ENCODE measurements around the gene ART3. TPM values are rescaled to one million over a fixed set of nuclear protein-coding genes. Genes with fewer than 3 reads are reported as not detected.

ART3 gene
- total RNA-seq, 1 donor from 2014 or later: under 0.01 TPM

GRCh38 chr4:76061982-76062381, 12.5 kb upstream of the ART3 start:
- DNase-seq (ENCODE audit: low read depth): no peak
- H3K27me3 ChIP-seq (ENCODE audit: control insufficient read depth, insufficient read depth, low read length): no peaks in the 10 kb centered on the region
- no peak for FAIRE-seq
- no peaks in the 10 kb centered on the region for H3K36me3 ChIP-seq (ENCODE audit: control insufficient read depth, insufficient read depth, low read length)
- TF ChIP-seq CTCF (IDR thresholded peaks at IDR 0.05; ENCODE audit: insufficient read depth, low read length, severe bottlenecking): no peak
- no peak overlapping the region for H3K4me3 ChIP-seq (ENCODE audit: low read depth, low read length)

- Histone ChIP-seq H3K27me3 (ENCODE audit: control insufficient read depth, insufficient read depth, low read length) (no peaks in the 10 kb centered on the region), H3K36me3 (ENCODE audit: control insufficient read depth, insufficient read depth, low read length) (no peaks in the 10 kb centered on the region), H3K4me3 (ENCODE audit: low read depth, low read length) (no peak overlapping the region)
- FAIRE-seq (no peak), DNase-seq (ENCODE audit: low read depth) (no peak)
- TF ChIP-seq CTCF (IDR thresholded peaks at IDR 0.05; ENCODE audit: insufficient read depth, low read length, severe bottlenecking): no peak
These were observed 8.0 kb upstream of the ART3 start for GRCh38 chr4:76066546-76066945.

- Histone ChIP-seq H3K4me3 (ENCODE audit: low read depth, low read length) (no peak overlapping the region), H3K36me3 (ENCODE audit: control insufficient read depth, insufficient read depth, low read length) (no peaks in the 10 kb centered on the region), H3K27me3 (ENCODE audit: control insufficient read depth, insufficient read depth, low read length) (no peaks in the 10 kb centered on the region)
- DNase-seq (ENCODE audit: low read depth) (peak; percentile 66), FAIRE-seq (no peak)
- peak; percentile 74 for TF ChIP-seq CTCF (IDR thresholded peaks at IDR 0.05; ENCODE audit: insufficient read depth, low read length, severe bottlenecking)
These were observed 6.7 kb upstream of the ART3 start for GRCh38 chr4:76067652-76068286.

GRCh38 chr4:76072760-76073159, 1.7 kb upstream of the ART3 start:
- no peak overlapping the region for H3K4me3 ChIP-seq (ENCODE audit: low read depth, low read length)
- no peaks in the 10 kb centered on the region for H3K36me3 ChIP-seq (ENCODE audit: control insufficient read depth, insufficient read depth, low read length)
- H3K27me3 ChIP-seq (ENCODE audit: control insufficient read depth, insufficient read depth, low read length): no peaks in the 10 kb centered on the region
- no peak for FAIRE-seq
- DNase-seq (ENCODE audit: low read depth): no peak
- no peak for TF ChIP-seq CTCF (IDR thresholded peaks at IDR 0.05; ENCODE audit: insufficient read depth, low read length, severe bottlenecking)

- no peaks in the 10 kb centered on the region for H3K27me3 ChIP-seq (ENCODE audit: control insufficient read depth, insufficient read depth, low read length)
These were observed 588 bp downstream of the ART3 start for GRCh38 chr4:76074993-76075600.

More at GRCh38 chr4:76074993-76075600, 588 bp downstream of the ART3 start:
- Histone ChIP-seq H3K4me3 (ENCODE audit: low read depth, low read length) (no peak overlapping the region), H3K36me3 (ENCODE audit: control insufficient read depth, insufficient read depth, low read length) (no peaks in the 10 kb centered on the region)
- FAIRE-seq (no peak), DNase-seq (ENCODE audit: low read depth) (no peak)
- no peak for TF ChIP-seq CTCF (IDR thresholded peaks at IDR 0.05; ENCODE audit: insufficient read depth, low read length, severe bottlenecking)

All from bronchial epithelial cell (primary cell).